Raji (cell line): ENCODE results near the gene ZNF239.

ENCODE experiments used
- POLR2A ChIP-seq: IDR thresholded peaks from 2 replicates; pipeline ENCODE4 v1.6.1; 2011; ENCODE audit warnings: low read depth, low read length, control low read depth; ENCODE audit not compliant: insufficient read depth

The ZNF239 gene

DNA sequence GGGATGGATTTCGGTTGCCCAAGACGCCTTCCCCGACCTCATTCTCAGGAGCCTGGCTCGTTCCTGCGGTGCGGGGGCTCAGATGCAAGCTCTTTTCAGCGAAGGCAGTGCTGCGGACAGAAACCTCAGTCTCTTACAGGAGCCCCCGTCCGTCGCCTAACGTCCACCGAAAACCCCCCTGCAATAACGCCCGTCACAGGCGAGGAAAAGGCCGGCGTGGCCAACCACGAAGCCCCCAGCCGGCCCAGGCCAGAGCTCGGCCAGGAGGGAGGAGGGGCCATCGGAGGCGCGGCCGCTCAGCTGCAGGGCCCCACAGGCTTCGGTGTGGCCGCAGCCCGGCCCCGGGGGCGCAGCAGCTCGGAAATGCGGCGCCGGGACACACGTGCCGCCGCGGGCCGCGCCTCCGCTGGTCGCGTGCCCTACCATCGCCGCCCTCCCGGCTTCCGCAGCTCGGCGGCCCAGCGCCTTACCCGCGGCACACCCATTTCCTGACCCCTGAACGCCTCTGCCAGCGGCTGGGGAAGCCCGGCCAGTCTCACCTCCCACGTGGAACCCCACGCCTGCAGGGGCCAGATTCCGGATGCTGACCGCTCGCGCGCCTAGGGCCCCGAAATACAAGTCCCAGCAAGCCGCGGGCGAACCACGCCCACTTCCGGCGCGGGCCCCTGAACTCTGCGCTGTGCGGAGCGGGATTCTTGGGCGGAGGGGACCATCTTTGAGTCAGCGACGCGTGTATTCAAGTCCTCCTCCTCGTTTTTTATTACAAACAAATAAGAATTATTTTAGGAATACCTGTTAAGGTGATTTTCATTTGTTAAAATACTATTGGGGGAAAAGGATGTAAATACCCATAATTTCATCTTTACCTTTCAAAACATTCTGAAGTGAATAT, at the start of gene ZNF239:
ZNF239 (minus strand) TSS at position 616 of the 892 bp plus-strand sequence. CDS start 16,537 bp downstream, outside the sequence.
- no peak for TF ChIP-seq POLR2A

DNA sequence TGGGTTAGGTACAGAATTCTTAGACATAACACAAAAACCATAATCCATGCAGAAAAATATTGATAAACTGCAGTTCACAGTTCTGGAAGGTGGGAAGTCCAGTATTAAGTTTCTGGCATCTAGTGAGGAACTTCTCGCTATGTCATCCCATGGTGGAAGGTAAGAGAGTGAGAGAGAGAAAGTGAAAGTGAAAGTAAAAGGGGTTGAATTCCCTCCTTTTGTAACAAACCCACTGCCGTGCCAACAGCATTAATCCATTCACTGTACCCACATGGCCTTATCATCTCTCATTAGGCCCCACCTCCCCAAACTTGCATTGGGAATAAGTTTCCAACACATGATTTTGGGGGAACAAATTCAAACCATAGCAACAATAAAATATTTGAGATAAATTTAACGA, 48.9 kb upstream of the ZNF239 start:
- no peak for TF ChIP-seq POLR2A

DNA sequence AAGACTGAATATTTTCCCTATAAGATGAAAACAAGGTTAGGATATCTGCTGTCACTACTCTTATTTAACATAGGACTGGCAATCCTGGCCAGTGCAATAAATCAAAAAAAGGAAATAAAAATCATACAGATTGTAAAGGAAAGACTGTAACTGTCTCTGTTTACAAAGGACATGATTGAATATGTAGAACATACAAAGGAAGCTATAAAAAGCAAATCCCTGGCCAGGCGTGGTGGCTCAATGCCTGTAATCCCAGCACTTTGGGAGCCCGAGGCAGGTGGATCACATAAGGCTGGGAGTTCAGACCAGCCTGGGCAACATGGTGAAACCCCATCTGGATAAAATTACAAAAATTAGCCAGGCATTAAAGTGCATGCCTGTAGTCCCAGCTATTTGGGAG, 47.6 kb upstream of the ZNF239 start:
- TF ChIP-seq POLR2A: no peak

DNA sequence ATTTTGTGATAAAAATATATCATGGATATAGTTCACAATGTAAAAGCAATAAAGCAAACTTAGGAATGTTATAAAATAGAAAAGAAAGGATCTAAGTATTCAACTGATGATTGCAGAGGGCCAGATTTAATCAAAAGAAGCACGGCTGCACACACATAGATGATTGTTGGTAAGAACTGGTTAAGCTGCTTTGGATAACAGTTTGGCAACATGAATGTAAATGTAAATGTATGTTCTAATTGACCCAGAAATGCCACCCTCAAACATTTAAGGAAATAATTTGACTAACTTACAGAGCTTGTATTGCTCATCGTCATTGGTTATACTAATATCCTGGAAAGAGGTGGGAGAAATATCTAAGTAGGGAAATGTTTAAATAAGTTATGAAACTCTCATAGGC, 45.0 kb upstream of the ZNF239 start:
- no peak for TF ChIP-seq POLR2A

DNA sequence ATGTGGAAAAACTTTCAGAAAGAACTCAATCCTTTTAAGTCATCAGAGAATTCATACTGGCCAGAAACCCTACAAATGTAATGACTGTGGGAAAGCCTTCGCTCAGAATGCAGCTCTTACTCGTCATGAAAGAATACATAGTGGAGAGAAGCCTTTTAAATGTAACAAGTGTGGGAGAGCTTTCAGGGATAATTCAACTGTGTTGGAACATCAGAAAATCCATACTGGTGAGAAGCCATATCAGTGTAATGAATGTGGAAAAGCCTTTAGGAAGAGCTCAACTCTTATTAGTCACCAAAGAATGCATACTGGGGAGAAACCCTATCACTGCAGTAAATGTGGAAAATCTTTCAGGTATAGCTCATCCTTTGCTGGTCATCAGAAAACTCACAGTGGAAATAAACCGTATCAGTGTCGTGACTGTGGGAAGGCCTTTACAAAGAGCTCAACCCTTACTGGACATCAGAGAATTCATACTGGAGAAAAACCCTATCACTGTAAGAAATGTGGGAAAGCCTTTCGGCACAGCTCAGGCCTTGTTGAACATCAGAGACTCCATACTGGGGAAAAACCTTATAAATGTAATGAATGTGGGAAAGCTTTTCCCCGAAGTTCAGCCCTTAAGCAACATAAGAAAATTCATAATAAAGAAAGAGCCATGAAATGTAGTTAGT, 42.4 kb upstream of the ZNF239 start:
- TF ChIP-seq POLR2A: no peak

DNA sequence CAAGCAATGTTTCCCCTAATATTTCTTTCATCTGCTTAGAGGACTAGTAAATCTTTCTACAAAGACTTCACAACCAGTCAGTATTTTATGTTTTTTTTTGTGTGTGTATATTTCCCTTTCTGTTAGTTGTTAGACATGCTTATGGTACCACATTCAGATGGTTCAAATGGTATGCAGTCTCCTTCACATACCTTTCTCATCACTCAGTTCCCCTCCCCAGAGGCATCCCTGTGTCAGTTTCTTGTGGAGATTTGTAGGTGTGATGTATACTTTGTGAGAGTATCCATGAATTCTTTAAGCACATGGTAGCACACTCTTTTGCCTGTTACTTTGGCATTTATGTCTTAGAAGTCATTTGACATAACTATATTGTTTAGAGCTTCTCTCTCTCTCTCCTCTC, 36.2 kb upstream of the ZNF239 start:
- no peak for TF ChIP-seq POLR2A

DNA sequence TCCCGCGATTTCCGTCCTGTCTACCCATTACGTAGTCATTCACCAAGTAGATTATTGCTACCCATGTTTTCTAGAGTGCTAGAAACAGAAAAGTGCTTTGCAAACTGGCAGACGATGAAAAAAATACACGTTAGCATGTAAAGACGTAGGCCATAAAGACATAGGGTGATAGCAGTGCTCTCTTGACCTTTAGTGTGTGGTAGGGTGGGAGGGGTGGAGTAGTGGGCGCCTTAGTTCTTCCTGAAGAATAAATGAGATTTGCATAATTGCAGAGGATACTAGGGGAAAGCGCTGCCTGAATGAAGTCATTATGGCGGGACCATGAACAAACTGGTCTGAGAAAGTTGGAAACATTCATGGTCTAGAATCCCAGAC, 32.8 kb upstream of the ZNF239 start:
- no peak for TF ChIP-seq POLR2A

DNA sequence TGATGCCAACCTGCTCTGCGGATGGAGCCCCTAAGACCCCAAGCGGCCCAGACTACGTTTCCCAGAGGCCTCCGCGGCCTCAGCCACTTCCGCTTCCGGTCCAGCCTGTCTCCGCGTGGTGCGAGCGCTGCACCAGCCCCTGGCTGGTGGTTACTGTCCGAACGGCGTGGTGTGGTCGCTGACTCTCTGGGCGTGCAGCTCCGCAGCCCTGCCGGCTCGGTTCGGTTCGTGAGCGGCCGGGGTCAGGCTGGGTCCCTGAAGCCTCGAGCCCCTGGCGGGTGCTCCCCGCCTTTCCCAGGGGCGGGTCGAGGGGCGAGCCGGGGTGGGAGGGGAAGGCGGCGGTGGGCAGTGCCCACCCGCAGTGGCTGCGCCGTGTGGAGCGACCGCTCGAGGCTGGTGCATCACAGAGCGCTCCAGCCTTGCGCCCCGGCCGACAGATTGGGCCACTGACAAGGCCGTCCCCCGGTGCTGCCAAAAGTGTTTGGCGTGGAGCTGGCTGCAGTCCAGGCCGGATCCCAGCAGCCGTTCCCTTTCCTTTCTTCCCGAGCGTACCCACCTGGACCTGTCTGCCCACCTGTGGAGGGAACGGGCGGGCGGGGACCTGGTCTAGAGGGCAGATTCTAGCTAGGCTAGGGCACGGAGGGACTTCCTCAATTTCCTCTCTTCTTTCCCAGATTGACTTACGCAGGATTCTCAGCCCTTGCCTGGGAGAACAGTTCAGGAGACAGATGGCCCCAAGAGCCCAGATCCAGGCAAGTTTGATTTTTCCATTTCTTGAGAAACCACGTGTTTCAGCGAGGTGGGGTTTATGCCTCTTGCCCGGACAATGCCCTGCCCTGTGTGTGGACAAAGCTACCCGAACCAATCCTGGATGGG, 32.1 kb upstream of the ZNF239 start, which contains the start of gene ZNF485:
ZNF485 (plus strand) TSS at position 116 of the 876 bp plus-strand sequence; CDS start at position 729, 613 bp downstream.
- peak; percentile 94 for TF ChIP-seq POLR2A

DNA sequence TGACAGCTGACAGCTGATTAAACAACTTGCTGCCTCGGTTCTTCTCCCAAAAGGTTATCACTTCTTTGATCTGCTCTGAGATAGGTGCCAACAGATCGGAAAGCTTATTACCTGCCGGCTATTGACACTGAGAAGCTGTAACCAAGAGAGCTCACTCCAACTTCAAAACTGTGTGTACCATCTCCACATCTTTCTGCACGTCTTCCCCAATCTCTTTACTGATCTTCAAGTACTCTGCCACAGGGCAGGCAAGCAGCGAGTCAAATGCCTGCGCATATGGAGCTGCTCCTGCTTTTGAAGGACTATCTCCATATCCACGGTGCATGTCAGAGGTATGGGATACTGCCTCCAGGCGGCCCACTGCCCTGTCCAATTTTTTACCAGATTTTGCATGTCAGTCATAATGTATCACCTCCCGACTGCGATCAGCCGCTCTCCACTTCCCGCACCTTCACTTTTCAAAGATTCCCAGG, 31.5 kb upstream of the ZNF239 start:
- TF ChIP-seq POLR2A: no peak

DNA sequence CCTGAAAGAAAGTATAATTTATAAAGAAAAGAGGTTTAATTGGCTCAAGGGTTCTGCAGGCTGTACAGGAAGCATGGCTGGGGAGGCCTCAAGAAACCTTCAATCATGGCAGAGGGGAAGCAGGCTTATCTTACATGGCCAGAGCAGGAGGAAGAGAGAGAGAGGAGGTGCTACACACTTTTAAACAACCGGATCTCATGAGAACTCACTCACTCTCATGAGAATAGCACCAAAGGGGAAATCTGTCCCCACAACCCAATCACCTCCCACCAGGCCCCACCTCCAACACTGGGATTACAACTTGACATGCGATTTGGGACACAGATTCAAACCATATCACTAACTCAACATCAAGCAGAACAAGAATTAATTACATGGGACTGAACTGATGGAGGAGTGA, 24.9 kb upstream of the ZNF239 start:
- no peak for TF ChIP-seq POLR2A

DNA sequence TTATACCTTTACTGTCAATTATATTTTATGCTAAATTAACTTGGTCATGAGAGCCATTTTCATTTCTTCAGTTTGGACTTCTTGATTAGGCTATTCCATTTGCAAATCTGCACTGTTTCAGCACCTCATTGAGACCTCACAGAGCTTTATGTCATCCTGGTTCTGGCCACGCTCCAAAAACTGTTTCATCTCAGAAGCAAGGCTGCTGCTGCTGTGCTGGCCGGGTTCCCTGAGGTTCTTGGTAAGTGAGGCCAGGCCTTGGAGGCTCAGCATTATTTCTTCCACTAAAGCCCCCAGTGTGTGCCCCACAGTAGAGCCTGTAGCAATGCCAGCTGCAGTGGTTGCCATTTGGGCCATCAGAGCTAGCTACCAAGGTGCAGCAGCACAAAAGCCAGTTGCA, 24.0 kb upstream of the ZNF239 start:
- no peak for TF ChIP-seq POLR2A

DNA sequence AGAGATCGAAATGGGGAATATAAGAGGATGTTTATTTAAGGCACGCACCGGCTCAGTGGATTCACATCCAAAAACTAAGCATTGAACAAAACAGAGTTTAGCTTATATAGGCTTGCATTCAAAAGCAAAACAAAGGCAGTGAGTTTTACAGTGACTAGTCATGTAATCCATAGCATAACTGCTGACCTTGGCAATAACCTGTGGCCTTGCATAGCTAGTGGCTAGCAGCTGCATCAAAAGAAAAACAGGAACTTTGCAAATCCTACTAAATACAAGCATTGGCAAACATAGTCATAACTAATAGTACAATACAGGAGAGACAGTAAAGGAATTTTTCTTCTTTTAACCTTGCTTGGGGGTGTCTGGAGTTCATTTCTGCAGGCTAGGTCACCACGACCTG, 22.1 kb upstream of the ZNF239 start:
- no peak for TF ChIP-seq POLR2A

DNA sequence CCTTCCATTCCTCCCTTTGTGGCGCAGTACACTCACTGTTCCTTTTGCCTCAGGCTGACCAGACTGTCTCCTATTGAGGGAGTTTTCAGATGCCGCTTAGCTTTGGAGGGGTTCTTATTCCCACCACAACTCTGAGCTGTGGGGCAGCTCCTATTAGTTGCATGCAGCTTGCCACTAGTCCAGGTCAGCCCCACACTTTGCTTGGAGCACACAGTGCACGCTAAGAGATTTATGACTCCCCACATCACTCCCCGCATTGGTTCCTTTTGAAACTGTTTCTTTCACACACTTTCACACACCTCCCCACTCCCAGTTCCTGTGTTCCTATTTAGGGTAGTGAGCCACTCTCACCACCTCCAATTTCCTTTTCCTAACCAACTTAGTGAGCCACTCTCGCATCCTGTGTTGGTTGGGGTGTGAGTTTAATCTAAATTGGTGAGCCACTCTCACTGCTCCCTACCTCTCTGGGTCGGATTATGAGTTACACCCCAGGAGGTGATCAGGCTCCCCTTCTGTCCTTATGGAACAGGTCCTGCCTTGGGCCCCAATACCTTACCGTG, 21.4 kb upstream of the ZNF239 start:
- TF ChIP-seq POLR2A: no peak

DNA sequence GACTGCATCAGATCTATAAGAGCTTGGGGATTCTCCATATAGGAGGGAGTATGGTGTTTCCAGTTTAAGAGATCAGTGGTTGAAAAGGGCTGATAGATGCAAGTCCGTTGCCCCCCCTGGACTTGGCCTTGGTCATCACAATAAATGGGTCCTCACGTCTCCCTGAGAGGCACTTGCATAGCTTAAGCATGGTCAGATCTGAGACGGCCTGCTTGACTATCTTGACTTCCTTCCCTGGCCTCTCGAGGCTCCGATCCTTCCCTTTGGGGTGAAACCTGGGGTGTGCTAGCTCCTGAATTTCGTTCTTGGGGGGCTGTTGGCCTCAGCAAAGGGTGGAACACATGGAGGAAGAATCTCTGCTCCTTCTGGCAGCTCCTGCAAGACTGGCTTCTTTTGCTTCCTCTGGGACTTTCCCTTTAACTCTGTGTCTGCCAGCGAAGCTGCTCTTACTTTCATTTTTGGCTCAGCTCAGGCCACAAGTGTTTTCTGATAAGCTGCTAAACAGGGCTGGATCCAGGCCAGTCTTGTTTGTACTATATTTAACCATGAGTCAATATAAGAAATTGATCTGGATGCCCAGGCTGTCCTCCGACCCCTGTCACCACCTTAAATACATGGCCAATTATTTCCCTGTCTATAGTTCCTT, 20.7 kb upstream of the ZNF239 start:
- TF ChIP-seq POLR2A: no peak
